ENCODE results near the gene SDHB. TPM values are rescaled to one million over a fixed set of nuclear protein-coding genes. Genes with fewer than 3 reads are reported as not detected.

The SDHB gene
- total RNA-seq, 2 donors from 2014 or later = 38.9 to 59.4 TPM

- ATAC-seq (no peak), DNase-seq (no peak)
- H3K4me3 ChIP-seq = no peak overlapping the region
- intact Hi-C loops (cut with DNase I) = no loop called here
- H3K9me3 ChIP-seq = no peaks in the 10 kb centered on the region
- peak overlapping the region in 3 of 4 donors; percentile 85 to 91 (median 88) for H3K27ac ChIP-seq
- no peaks in the 10 kb centered on the region for H3K36me3 ChIP-seq (replicated peaks in 1 of 2; ENCODE audit: insufficient read depth in 1 of 2, low read depth in 2 of 2)
- H3K4me1 ChIP-seq = peaks cover 32% of the 10 kb centered on the region
- H3K27me3 ChIP-seq = no peaks in the 10 kb centered on the region
- TF ChIP-seq CTCF (IDR thresholded peaks at IDR 0.05) = no peak
- no peak for TF ChIP-seq POLR2A (IDR thresholded peaks at IDR 0.05)
Measured at GRCh38 chr1:17052641-17053040, 1.2 kb downstream of the SDHB start.

- Histone ChIP-seq H3K36me3 (replicated peaks in 1 of 2; ENCODE audit: insufficient read depth in 1 of 2, low read depth in 2 of 2) (no peaks in the 10 kb centered on the region), H3K4me3 (no peak overlapping the region), H3K27ac (peak overlapping the region in 3 of 4 donors; percentile 85 to 91 (median 88)), H3K4me1 (peaks cover 38% of the 10 kb centered on the region), H3K27me3 (no peaks in the 10 kb centered on the region), H3K9me3 (no peaks in the 10 kb centered on the region)
- DNase-seq = no peak
- intact Hi-C loops (cut with DNase I) = no loop called here
- no peak for ATAC-seq
- TF ChIP-seq CTCF (IDR thresholded peaks at IDR 0.05) (no peak), POLR2A (IDR thresholded peaks at IDR 0.05) (no peak)
- WGBS, 2 donors = 22 to 57% methylated on average over 1 of the region's 1 CpG
Measured at GRCh38 chr1:17052038-17052437, 1.8 kb downstream of the SDHB start.

- TF ChIP-seq CTCF (IDR thresholded peaks at IDR 0.05) = no peak
- TF ChIP-seq POLR2A (IDR thresholded peaks at IDR 0.05) = no peak
- Histone ChIP-seq H3K36me3 (replicated peaks in 1 of 2; ENCODE audit: insufficient read depth in 1 of 2, low read depth in 2 of 2) (peaks cover 0 to 10% of the 10 kb centered on the region in 2 donors), H3K4me3 (no peak overlapping the region), H3K9me3 (no peaks in the 10 kb centered on the region), H3K27ac (peak overlapping the region in 3 of 4 donors; percentile 29 to 69 (median 52)), H3K4me1 (peaks cover 35% of the 10 kb centered on the region), H3K27me3 (no peaks in the 10 kb centered on the region)
- ATAC-seq (no peak), DNase-seq (no peak)
- 74% methylated on average over 5 of the region's 5 CpGs for WGBS, 2 donors
- intact Hi-C loops (cut with DNase I) = no loop called here
Measured at GRCh38 chr1:17047924-17048323, 5.9 kb downstream of the SDHB start.

- no peak for ATAC-seq
- no peaks in the 10 kb centered on the region for H3K9me3 ChIP-seq
- H3K27ac ChIP-seq = peak overlapping the region in 2 of 4 donors; percentile 11 to 69
- no peak overlapping the region for H3K4me3 ChIP-seq
- no peak for DNase-seq
- 35 to 36% methylated on average over 3 of the region's 3 CpGs for WGBS, 2 donors
- peaks cover 19% of the 10 kb centered on the region for H3K4me1 ChIP-seq
- intact Hi-C loops (cut with DNase I) = no loop called here
- H3K36me3 ChIP-seq (replicated peaks in 1 of 2; ENCODE audit: insufficient read depth in 1 of 2, low read depth in 2 of 2) = peaks cover 0 to 13% of the 10 kb centered on the region in 2 donors
- H3K27me3 ChIP-seq = no peaks in the 10 kb centered on the region
- TF ChIP-seq POLR2A (IDR thresholded peaks at IDR 0.05) = no peak
- no peak for TF ChIP-seq CTCF (IDR thresholded peaks at IDR 0.05)
Measured at GRCh38 chr1:17046334-17046657, 7.5 kb downstream of the SDHB start.

- TF ChIP-seq CTCF (IDR thresholded peaks at IDR 0.05) = peak; percentile 59 to 93 (median 90)
- no peak for TF ChIP-seq POLR2A (IDR thresholded peaks at IDR 0.05)
- Histone ChIP-seq H3K4me1 (peaks cover 14% of the 10 kb centered on the region), H3K9me3 (no peaks in the 10 kb centered on the region), H3K36me3 (replicated peaks in 1 of 2; ENCODE audit: insufficient read depth in 1 of 2, low read depth in 2 of 2) (peaks cover 0 to 13% of the 10 kb centered on the region in 2 donors), H3K27ac (peak overlapping the region in 3 of 4 donors; percentile 7 to 69 (median 11)), H3K4me3 (no peak overlapping the region), H3K27me3 (no peaks in the 10 kb centered on the region)
- WGBS, 2 donors = 23 to 31% methylated on average over 9 of the region's 9 CpGs
- intact Hi-C loops (cut with DNase I) = no loop called here
- peak in 2 of 4 donors; percentile 14 to 27 for DNase-seq
- peak; percentile 70 for ATAC-seq
Measured at GRCh38 chr1:17045634-17046333, 8.0 kb downstream of the SDHB start.

All from body of pancreas (tissue), 4 donors.